ENCODE measurements around the gene PEF1. TPM values are rescaled to one million over a fixed set of nuclear protein-coding genes. Genes with fewer than 3 reads are reported as not detected.
A peak's percentile ranks its signal among the peaks of the same experiment; 100 is the strongest.

The PEF1 gene
- polyA plus RNA-seq, 1 donor (not counting 4 experiments of a cell fraction or from before 2014, with no cell fraction given), result 72.2 TPM

GRCh38 chr1:31595836-31596736, 48.6 kb downstream of the PEF1 start:
- dilution Hi-C loops (cut with MboI; ENCODE audit: extremely low pct_ligation_motif_present, low sequenced_read_pairs), result no loop called here
- Histone ChIP-seq H3K27me3 (ENCODE audit: control insufficient read depth, extremely low read depth, insufficient read depth, low read length) (no peaks in the 10 kb centered on the region), H3K36me3 (ENCODE audit: control insufficient read depth in 2 of 2, extremely low read depth in 1 of 2, insufficient read depth in 2 of 2, low read length in 2 of 2) (no peaks in the 10 kb centered on the region), H3K79me2 (ENCODE audit: control insufficient read depth, insufficient read depth, low read length) (no peaks in the 10 kb centered on the region), H3K4me2 (ENCODE audit: control insufficient read depth, extremely low read depth, insufficient read depth, low read depth, low read length) (no peak overlapping the region), H3K9me1 (ENCODE audit: control insufficient read depth, extremely low read depth, insufficient read depth, low read length) (no peaks in the 10 kb centered on the region), H3K4me3 (ENCODE audit: control insufficient read depth in 2 of 3, extremely low read depth in 1 of 3, insufficient read depth in 2 of 3, low read depth in 1 of 3, low read length in 3 of 3) (no peak overlapping the region), H4K20me1 (ENCODE audit: control insufficient read depth, extremely low read depth, insufficient read depth, low read length) (no peaks in the 10 kb centered on the region), H3K9ac (ENCODE audit: control insufficient read depth, extremely low read depth, insufficient read depth, low read length) (no peak overlapping the region), H3K27ac (ENCODE audit: control insufficient read depth, insufficient read depth, low read length) (no peak overlapping the region), H3K4me1 (ENCODE audit: control insufficient read depth, extremely low read depth, insufficient read depth, low read length) (peaks cover 10% of the 10 kb centered on the region), H2AFZ (ENCODE audit: control insufficient read depth, low read length) (no peak overlapping the region), H3K9me3 (ENCODE audit: control insufficient read depth, low read depth, low read length) (no peaks in the 10 kb centered on the region)
- DNase-seq (ENCODE audit: low read depth, low spot score) (no peak), FAIRE-seq (no peak)
- TF ChIP-seq EZH2 (IDR thresholded peaks at IDR 0.05; ENCODE audit: low read length), result no peak
- TF ChIP-seq CTCF (optimal IDR thresholded peaks at IDR 0.05 in 1 of 3, IDR thresholded peaks at IDR 0.05 in 1 of 3, conservative IDR thresholded peaks at IDR 0.05 in 1 of 3; ENCODE audit: extremely low read depth in 1 of 3, insufficient read depth in 2 of 3, low read length in 3 of 3), result no peak

GRCh38 chr1:31593770-31594632, 50.7 kb downstream of the PEF1 start:
- Histone ChIP-seq H3K4me3 (ENCODE audit: control insufficient read depth in 2 of 3, extremely low read depth in 1 of 3, insufficient read depth in 2 of 3, low read depth in 1 of 3, low read length in 3 of 3) (no peak overlapping the region), H3K4me2 (ENCODE audit: control insufficient read depth, extremely low read depth, insufficient read depth, low read depth, low read length) (no peak overlapping the region), H3K36me3 (ENCODE audit: control insufficient read depth in 2 of 2, extremely low read depth in 1 of 2, insufficient read depth in 2 of 2, low read length in 2 of 2) (no peaks in the 10 kb centered on the region), H4K20me1 (ENCODE audit: control insufficient read depth, extremely low read depth, insufficient read depth, low read length) (no peaks in the 10 kb centered on the region), H3K79me2 (ENCODE audit: control insufficient read depth, insufficient read depth, low read length) (no peaks in the 10 kb centered on the region), H3K27me3 (ENCODE audit: control insufficient read depth, extremely low read depth, insufficient read depth, low read length) (no peaks in the 10 kb centered on the region), H2AFZ (ENCODE audit: control insufficient read depth, low read length) (no peak overlapping the region), H3K27ac (ENCODE audit: control insufficient read depth, insufficient read depth, low read length) (no peak overlapping the region), H3K9me1 (ENCODE audit: control insufficient read depth, extremely low read depth, insufficient read depth, low read length) (no peaks in the 10 kb centered on the region), H3K9ac (ENCODE audit: control insufficient read depth, extremely low read depth, insufficient read depth, low read length) (no peak overlapping the region), H3K4me1 (ENCODE audit: control insufficient read depth, extremely low read depth, insufficient read depth, low read length) (peaks cover 13% of the 10 kb centered on the region), H3K9me3 (ENCODE audit: control insufficient read depth, low read depth, low read length) (no peaks in the 10 kb centered on the region)
- dilution Hi-C loops (cut with MboI; ENCODE audit: extremely low pct_ligation_motif_present, low sequenced_read_pairs), result no loop called here
- no peak for DNase-seq (ENCODE audit: low read depth, low spot score)
- peak; percentile 83 for FAIRE-seq
- peak; percentile 97 to 100 (median 99) for TF ChIP-seq CTCF (optimal IDR thresholded peaks at IDR 0.05 in 1 of 3, IDR thresholded peaks at IDR 0.05 in 1 of 3, conservative IDR thresholded peaks at IDR 0.05 in 1 of 3; ENCODE audit: extremely low read depth in 1 of 3, insufficient read depth in 2 of 3, low read length in 3 of 3)
- no peak for TF ChIP-seq EZH2 (IDR thresholded peaks at IDR 0.05; ENCODE audit: low read length)

Data from keratinocyte (primary cell).